ENCODE data around the gene IL1RAPL1. TPM values are rescaled to one million over a fixed set of nuclear protein-coding genes. Genes with fewer than 3 reads are reported as not detected.

The IL1RAPL1 gene
- total RNA-seq, 3 donors from 2014 or later = 0.34 to 0.79 TPM; not detected in 1

DNA sequence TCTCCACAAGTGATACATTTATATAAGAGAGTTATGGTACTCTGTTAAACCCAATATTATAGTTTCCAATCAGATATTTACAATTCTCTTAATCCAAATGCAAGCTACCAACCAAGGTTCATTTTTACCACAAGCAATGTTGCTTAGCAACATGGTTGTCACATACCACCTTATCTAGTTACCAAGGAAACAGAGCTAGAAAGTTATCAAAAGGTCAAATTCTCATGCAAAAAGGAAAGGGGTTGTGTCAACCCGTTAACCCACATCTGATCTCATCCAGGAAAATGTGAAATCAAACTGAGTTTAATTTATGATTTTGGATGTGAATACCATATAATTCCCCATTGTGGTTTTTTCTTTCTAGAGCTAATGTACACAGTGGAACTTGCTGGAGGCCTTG, 1354.0 kb downstream of the IL1RAPL1 start:
- Histone ChIP-seq H3K9me3 (no peaks in the 10 kb centered on the region), H3K4me3 (no peak overlapping the region), H3K36me3 (ENCODE audit: low read depth) (no peaks in the 10 kb centered on the region), H3K4me1 (ENCODE audit: low read depth) (no peaks in the 10 kb centered on the region)
- TF ChIP-seq, protein P1, sequence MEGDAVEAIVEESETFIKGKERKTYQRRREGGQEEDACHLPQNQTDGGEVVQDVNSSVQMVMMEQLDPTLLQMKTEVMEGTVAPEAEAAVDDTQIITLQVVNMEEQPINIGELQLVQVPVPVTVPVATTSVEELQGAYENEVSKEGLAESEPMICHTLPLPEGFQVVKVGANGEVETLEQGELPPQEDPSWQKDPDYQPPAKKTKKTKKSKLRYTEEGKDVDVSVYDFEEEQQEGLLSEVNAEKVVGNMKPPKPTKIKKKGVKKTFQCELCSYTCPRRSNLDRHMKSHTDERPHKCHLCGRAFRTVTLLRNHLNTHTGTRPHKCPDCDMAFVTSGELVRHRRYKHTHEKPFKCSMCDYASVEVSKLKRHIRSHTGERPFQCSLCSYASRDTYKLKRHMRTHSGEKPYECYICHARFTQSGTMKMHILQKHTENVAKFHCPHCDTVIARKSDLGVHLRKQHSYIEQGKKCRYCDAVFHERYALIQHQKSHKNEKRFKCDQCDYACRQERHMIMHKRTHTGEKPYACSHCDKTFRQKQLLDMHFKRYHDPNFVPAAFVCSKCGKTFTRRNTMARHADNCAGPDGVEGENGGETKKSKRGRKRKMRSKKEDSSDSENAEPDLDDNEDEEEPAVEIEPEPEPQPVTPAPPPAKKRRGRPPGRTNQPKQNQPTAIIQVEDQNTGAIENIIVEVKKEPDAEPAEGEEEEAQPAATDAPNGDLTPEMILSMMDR (IDR thresholded peaks at IDR 0.05) = no peak
- ATAC-seq (no peak), DNase-seq (no peak)
- intact Hi-C loops (cut with DNase I, micrococcal nuclease) = no loop called here

DNA sequence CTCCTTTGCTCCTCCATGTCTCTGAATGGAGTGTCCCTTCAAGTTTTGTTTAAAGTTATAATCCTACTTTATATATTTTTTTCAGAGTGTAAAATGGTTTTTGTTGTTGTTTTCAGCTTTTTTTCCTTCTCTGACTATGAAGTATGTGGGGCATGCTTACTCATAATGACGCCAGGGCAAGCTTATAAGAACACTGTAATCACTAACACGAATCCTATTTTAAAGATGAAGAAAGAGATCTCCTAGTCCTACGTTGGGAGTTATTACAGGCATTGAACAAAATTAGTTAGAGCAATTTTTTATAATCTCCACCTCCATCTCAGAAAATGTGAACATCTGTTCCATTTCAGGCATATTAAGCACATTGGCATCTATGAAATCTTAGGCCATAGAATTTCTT, 1360.0 kb downstream of the IL1RAPL1 start:
- ATAC-seq = no peak
- Histone ChIP-seq H3K4me3 (no peak overlapping the region), H3K36me3 (ENCODE audit: low read depth) (no peaks in the 10 kb centered on the region), H3K4me1 (ENCODE audit: low read depth) (no peaks in the 10 kb centered on the region), H3K9me3 (no peaks in the 10 kb centered on the region)
- TF ChIP-seq, protein P1 (IDR thresholded peaks at IDR 0.05) = no peak
- intact Hi-C loops (cut with DNase I, micrococcal nuclease) = no loop called here
- DNase-seq = no peak

DNA sequence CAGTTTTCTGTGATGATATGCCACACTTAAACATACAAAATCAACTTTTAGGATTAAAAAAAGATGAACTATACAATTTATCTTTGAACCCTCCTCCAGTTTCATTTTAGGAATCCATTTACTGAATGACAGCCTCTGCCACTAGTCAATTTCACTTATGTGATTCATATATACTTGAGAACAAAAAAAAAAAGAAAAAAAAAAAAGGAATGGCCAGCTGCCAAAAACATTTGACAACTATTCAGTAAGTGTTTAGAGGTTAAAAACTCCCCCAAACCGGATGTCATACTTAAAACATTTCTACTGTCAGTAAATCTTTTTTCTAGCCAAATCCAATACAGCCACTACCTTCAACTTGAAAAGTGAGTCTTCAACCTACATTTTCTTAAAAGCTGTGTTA, 1361.4 kb downstream of the IL1RAPL1 start:
- Histone ChIP-seq H3K4me1 (ENCODE audit: low read depth) (no peaks in the 10 kb centered on the region), H3K4me3 (no peak overlapping the region), H3K36me3 (ENCODE audit: low read depth) (no peaks in the 10 kb centered on the region), H3K9me3 (no peaks in the 10 kb centered on the region)
- no peak for ATAC-seq
- TF ChIP-seq, protein P1 (IDR thresholded peaks at IDR 0.05) = no peak
- no peak for DNase-seq
- intact Hi-C loops (cut with DNase I, micrococcal nuclease) = no loop called here

DNA sequence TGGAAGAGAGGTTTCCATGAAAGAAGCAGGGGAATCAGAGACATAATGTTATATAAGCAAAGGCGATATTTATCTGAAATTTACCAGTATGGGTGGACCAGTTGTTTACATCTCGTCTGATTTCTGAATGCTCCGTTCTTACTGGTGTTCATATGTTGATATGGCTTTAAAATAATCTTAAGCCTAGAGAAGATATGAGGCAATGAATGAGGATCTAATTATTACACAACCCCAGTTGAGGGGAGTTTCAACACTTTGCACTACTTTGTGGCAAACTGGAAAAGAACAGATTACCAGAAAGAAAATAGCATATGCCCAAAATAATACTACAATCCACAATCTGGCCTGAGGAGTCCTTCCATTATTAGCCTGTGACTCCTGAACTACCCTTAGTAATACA, 1364.8 kb downstream of the IL1RAPL1 start:
- H3K36me3 ChIP-seq (ENCODE audit: low read depth) = no peaks in the 10 kb centered on the region

DNA sequence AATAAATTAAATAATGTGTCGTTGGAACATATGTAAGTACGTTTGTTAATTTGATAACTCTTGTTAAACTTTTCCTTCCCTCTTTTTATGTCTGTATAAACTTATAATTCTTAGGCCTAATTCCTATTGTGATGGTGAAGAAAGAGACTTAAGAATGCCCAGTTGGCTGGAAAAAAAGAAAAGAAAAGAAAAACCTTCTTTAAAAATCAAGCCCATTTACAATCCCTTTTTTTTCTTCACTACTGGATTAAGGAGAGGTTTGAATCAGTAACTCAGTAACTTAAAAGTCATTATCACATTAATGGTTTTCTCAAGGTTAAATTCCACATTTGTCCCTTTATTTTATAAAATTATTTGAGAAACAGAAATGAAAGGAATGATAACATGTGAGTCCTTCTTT, 1374.8 kb downstream of the IL1RAPL1 start:
- H3K4me1 ChIP-seq (ENCODE audit: low read depth) = no peaks in the 10 kb centered on the region
- intact Hi-C loops (cut with DNase I, micrococcal nuclease) = no loop called here
- ATAC-seq = no peak
- no peak for DNase-seq
- H3K9me3 ChIP-seq = no peaks in the 10 kb centered on the region
- no peaks in the 10 kb centered on the region for H3K36me3 ChIP-seq (ENCODE audit: low read depth)
- TF ChIP-seq, protein P1 (IDR thresholded peaks at IDR 0.05) = no peak
- no peak overlapping the region for H3K4me3 ChIP-seq

More for the DNA sequence above, 1364.8 kb downstream of the IL1RAPL1 start:
- ATAC-seq (no peak), DNase-seq (no peak)
- no peak overlapping the region for H3K4me3 ChIP-seq
- no peaks in the 10 kb centered on the region for H3K4me1 ChIP-seq (ENCODE audit: low read depth)
- intact Hi-C loops (cut with DNase I, micrococcal nuclease) = no loop called here
- no peaks in the 10 kb centered on the region for H3K9me3 ChIP-seq
- TF ChIP-seq, protein P1 (IDR thresholded peaks at IDR 0.05) = no peak

DNA sequence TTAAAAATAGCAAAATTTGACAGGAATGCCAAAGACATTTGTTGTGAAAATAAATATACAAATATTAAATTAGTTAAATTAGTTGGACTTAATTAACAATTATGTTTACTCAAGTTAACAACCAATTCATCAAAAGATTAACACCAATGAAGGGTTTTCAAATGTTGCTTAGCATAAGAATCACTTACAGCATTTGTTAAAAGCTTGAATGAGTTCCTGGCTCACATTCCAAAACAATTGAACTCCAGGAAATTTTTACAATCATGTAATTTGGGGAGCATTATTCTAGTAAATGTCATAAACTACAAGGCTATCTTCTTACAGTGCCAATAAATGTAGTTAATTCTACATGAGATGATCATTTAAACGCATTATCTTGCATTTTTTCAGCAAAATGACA, 1378.4 kb downstream of the IL1RAPL1 start:
- TF ChIP-seq, protein P1 (IDR thresholded peaks at IDR 0.05) = no peak
- H3K9me3 ChIP-seq = no peaks in the 10 kb centered on the region
- no peak for ATAC-seq
- intact Hi-C loops (cut with DNase I, micrococcal nuclease) = no loop called here
- DNase-seq = no peak
- no peak overlapping the region for H3K4me3 ChIP-seq
- no peaks in the 10 kb centered on the region for H3K4me1 ChIP-seq (ENCODE audit: low read depth)
- no peaks in the 10 kb centered on the region for H3K36me3 ChIP-seq (ENCODE audit: low read depth)

Measured in mucosa of descending colon (tissue), 3 donors.